GM10248 (cell line): ENCODE data around the gene CUL5.
"Not testable (repeated sequence)": the region's sequence is repeated elsewhere in the genome, so short reads cannot be mapped to it uniquely, and the experiment has no call there.

Experiments used
- CTCF ChIA-PET: fragments of 300-600 bp; sonication (Branson Sonifier 250); formaldehyde crosslinking; extraction: SDS; loops from one replicate; lab custom pipeline; 2021; ENCODE audit warnings: antibody characterized with exemption; lab: Yijun Ruan, JAX
- POLR2A ChIA-PET: fragments of 350-650 bp; sonication (Branson Sonifier 250); formaldehyde crosslinking; extraction: SDS; loops from one replicate; lab custom pipeline; 2020; ENCODE audit warnings: antibody characterized with exemption; lab: Yijun Ruan, JAX
- DNase-seq: peaks from one replicate; pipeline ENCODE4 v3.0.0; 2012; ENCODE audit errors: extremely low spot score
- CTCF ChIP-seq: IDR thresholded peaks from 2 replicates; pipeline ENCODE4 v1.5.1; 2012; ENCODE audit warnings: mild to moderate bottlenecking, low read depth; ENCODE audit errors: extremely low read depth, missing control alignments, control extremely low read depth

CUL5 gene

DNA sequence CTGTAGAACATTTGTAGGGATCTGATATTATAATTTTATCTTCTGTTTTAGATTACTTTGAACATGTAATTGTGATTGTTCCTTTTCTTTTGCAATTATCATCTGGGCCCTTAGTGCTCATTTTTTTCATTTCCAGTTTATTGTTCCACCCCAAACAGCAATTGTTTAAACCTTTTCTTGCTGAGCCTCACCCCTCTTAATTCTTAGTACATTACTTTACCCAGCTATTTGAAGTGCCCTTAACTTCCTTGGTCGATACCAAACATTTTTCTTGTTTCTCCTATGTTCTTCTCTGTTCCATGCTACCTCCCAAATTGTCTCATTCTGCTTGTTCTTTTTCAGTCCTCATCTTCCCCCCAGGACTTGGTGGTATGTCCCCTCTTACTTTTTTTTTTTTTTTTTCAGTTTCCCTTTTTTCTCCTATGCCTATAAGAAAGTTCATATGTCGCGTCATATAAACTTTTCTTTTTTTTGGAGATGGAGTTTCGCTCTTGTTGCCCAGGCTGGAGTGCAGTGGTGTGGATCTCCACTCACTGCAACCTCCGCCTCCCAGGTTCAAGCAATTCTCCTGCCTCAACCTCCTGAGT is 3.5 kb downstream of the CUL5 start:
- ChIA-PET CTCF (interaction anchor here (1.6 kb wide), 1 partner anchor 9 kb away, joined by 6 read pairs; no protein-coding TSS in a partner anchor), POLR2A (no interaction called here)
- no peak for DNase-seq
- TF ChIP-seq CTCF: no peak

- CTCF ChIA-PET: interaction anchor here (0.8 to 1.0 kb wide), 3 partner anchors 9 to 100 kb away, joined by 3 to 4 read pairs (median 3); no protein-coding TSS in a partner anchor
These were observed 7.9 kb downstream of the CUL5 start for GRCh38 chr11:108016647-108017046.

DNA sequence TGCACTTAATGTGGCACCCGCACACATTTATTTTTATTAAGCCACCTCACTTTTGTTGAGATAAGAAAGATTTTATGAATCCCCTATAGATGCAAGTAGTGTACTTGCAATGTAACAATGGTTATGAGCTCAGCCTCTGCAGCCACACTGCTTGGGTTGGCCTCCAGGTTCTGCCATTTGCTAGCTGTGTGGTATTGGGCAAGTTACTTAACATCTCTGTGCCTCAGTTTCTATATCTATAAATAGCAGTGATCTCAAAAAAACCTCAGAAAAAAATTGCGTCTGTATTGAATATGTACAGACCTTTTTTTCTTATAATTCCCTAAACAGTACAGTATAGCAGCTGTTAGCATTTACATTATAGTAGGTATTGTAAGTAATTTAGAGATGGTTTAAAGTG is 10.0 kb downstream of the CUL5 start:
- DNase-seq: no peak
- ChIA-PET CTCF (interaction anchor here (1.0 to 2.8 kb wide), 2 partner anchors 10 to 11 kb away, joined by 4 to 13 read pairs; partner anchors contain the start of gene CUL5), POLR2A (interaction anchor here (1.0 kb wide), 1 partner anchor 10 kb away, joined by 3 read pairs; the partner anchor contains the start of gene CUL5)
- no peak for TF ChIP-seq CTCF

More at GRCh38 chr11:108016647-108017046, 7.9 kb downstream of the CUL5 start:
- DNase-seq: no peak
- POLR2A ChIA-PET: no interaction called here
- no peak for TF ChIP-seq CTCF

DNA sequence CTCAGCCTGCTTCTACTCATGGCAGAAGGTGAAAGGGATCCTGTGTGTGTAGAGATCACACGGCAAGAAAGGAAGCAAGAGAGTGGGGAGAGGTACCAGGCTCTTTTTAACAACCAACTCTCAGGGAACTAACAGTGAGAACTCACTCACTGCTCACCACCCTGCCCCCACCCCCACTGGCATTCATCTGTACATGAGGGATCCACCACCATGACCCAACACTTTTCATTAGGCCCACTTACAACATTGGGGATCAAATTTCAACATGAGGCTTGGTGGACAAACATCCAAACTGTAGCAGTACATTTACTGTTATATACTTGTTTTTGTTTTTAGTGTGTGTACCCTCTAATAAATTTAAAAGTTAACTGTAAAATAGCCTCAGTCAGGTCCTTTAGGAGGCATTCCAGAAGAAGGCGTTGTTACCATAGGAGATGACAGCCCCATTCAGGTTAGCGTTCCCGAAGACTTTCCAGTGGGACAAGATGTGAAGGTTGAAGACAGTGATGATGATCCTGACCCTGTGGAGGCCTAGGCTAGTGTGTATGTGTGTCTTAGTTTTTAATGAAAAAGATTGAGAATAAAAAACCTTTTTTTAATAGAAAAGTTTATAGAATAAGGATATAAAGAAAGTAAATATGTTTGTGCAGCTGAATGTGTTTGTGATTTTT is 11.3 kb downstream of the CUL5 start:
- CTCF ChIA-PET: interaction anchor here (1.0 to 2.8 kb wide), 4 partner anchors 9 to 15 kb away, joined by 3 to 18 read pairs (median 10); partner anchors contain the start of gene CUL5
- POLR2A ChIA-PET: no interaction called here
- no peak for TF ChIP-seq CTCF
- DNase-seq: no peak

- ChIA-PET POLR2A (no interaction called here), CTCF (interaction anchor here (0.7 to 4.3 kb wide), 7 partner anchors 9 to 585 kb away, joined by 3 to 27 read pairs (median 4); partner anchors contain the start of gene CUL5)
- peak; percentile 24 for TF ChIP-seq CTCF
- peak; percentile 43 for DNase-seq
These were observed 16.8 kb downstream of the CUL5 start for GRCh38 chr11:108025387-108026080.

DNA sequence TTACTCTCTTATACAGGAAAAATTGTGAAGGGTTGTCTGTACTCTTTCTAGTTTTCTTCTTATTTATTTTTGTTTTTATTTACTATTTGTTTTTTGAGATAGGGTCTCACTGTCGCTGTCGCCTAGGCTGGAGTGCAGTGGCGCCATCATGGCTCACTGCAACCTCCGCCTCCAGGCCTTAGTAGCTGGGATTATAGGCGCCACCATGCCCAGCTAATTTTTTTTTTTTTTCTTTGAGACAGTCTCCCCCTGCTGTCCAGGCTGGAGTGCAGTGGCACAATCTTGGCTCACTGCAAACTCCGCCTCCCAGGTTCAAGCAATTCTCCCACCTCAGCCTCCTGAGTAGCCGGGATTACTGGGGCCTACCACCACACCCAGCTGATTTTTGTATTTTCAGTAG is 18.4 kb downstream of the CUL5 start:
- ChIA-PET POLR2A (no interaction called here), CTCF (interaction anchor here (0.9 to 4.3 kb wide), 3 partner anchors 16 to 22 kb away, joined by 3 to 27 read pairs (median 3); partner anchors contain the start of gene CUL5)
- DNase-seq: no peak
- no peak for TF ChIP-seq CTCF

GRCh38 chr11:108028822-108029441 is 20.2 kb downstream of the CUL5 start:
- DNase-seq, POLR2A ChIA-PET: not testable (repeated sequence)
- CTCF ChIA-PET: interaction anchor here (0.7 to 1.6 kb wide), 3 partner anchors 10 to 21 kb away, joined by 3 to 5 read pairs (median 4); partner anchors contain the start of gene CUL5

DNA sequence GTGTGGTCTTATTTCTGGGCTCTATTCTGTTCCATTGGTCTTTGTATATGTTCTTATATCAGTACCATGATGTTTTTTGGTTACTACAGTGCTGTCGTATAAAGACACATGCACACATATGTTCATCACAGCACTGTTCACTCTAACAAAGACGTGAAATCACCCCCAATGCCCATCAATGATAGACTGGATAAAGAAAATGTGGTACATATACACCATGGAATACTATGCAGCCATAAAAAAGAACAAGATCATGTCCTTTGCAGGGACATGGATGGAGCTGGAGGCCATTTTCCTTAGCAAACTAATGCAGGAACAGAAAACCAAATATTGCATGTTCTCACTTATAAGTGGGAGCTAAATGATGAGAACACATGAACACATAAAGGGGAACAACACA is 22.9 kb downstream of the CUL5 start:
- CTCF ChIA-PET: interaction anchor here (1.7 kb wide), 1 partner anchor 11 kb away, joined by 5 read pairs; no protein-coding TSS in a partner anchor
- POLR2A ChIA-PET: not testable (repeated sequence)

More for the DNA sequence above, 22.9 kb downstream of the CUL5 start:
- not testable (repeated sequence) for DNase-seq
